DND-41 (cell line): ENCODE measurements around the gene GCHFR.

Source experiments
- CTCF ChIP-seq: IDR thresholded peaks from 2 replicates; pipeline ENCODE4 v1.5.1; 2012; ENCODE audit warnings: borderline replicate concordance, low read length, moderate library complexity, mild to moderate bottlenecking; ENCODE audit not compliant: poor library complexity, severe bottlenecking; ENCODE audit errors: extremely low read depth
- EZH2 ChIP-seq: IDR thresholded peaks from 3 replicates; pipeline ENCODE4 v1.6.1; 2012; ENCODE audit warnings: borderline replicate concordance, low read depth, mild to moderate bottlenecking, moderate library complexity, low read length, inconsistent platforms; ENCODE audit not compliant: severe bottlenecking

GRCh38 chr15:40759961-40760360, 3.9 kb upstream of the GCHFR start:
- TF ChIP-seq CTCF (no peak), EZH2 (no peak)
